ENCODE results near the gene ELMO2. TPM values are rescaled to one million over a fixed set of nuclear protein-coding genes. Genes with fewer than 3 reads are reported as not detected.

Gene ELMO2
- total RNA-seq, 2 donors from 2014 or later: 35.0 to 37.6 TPM

GRCh38 chr20:46396052-46396740 lies 10.2 kb downstream of the ELMO2 start:
- 67 to 75% methylated on average over 7 of the region's 7 CpGs for WGBS, 2 donors
- no peak overlapping the region for H3K4me3 ChIP-seq
- no peaks in the 10 kb centered on the region for H3K9me3 ChIP-seq
- intact Hi-C loops (cut with DNase I): no loop called here
- TF ChIP-seq CTCF (IDR thresholded peaks at IDR 0.05): no peak
- no peak for TF ChIP-seq POLR2A (IDR thresholded peaks at IDR 0.05)
- H3K4me1 ChIP-seq: peaks cover 49% of the 10 kb centered on the region
- H3K36me3 ChIP-seq (replicated peaks in 1 of 2; ENCODE audit: insufficient read depth in 1 of 2, low read depth in 2 of 2): peaks cover 4 to 5% of the 10 kb centered on the region in 2 donors
- no peak overlapping the region for H3K27ac ChIP-seq
- DNase-seq (no peak), ATAC-seq (no peak)
- H3K27me3 ChIP-seq: no peaks in the 10 kb centered on the region

GRCh38 chr20:46394872-46395760 lies 11.3 kb downstream of the ELMO2 start:
- Histone ChIP-seq H3K27ac (no peak overlapping the region), H3K27me3 (no peaks in the 10 kb centered on the region), H3K9me3 (no peaks in the 10 kb centered on the region), H3K4me3 (no peak overlapping the region), H3K36me3 (replicated peaks in 1 of 2; ENCODE audit: insufficient read depth in 1 of 2, low read depth in 2 of 2) (peaks cover 4 to 9% of the 10 kb centered on the region in 2 donors), H3K4me1 (peaks cover 38% of the 10 kb centered on the region)
- TF ChIP-seq CTCF (IDR thresholded peaks at IDR 0.05) (no peak), POLR2A (IDR thresholded peaks at IDR 0.05) (no peak)
- ATAC-seq: no peak
- no peak for DNase-seq
- intact Hi-C loops (cut with DNase I): no loop called here
- 32 to 49% methylated on average over 11 of the region's 11 CpGs for WGBS, 2 donors

DNA sequence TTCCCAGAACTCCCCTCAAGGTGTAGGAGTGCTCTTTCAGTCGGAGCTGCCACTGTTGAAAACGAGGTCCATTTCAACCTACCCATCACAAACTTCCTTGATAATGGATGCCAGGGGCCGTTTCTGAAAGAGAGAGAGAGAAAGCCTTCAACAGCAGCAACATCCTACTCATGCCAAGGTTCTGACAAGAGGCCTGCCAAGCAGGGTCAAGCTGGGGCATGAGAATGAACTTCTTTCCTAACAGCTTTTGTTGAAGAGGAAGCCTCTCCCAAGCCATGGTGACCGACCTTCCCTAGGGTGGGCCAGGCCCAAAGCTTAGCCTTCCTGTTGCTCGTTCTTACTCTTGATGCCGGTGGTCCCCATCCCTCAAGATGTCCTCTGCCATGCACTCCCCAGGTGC lies 12.4 kb downstream of the ELMO2 start:
- TF ChIP-seq POLR2A (IDR thresholded peaks at IDR 0.05) (no peak), CTCF (IDR thresholded peaks at IDR 0.05) (no peak)
- no peaks in the 10 kb centered on the region for H3K27me3 ChIP-seq
- peaks cover 26% of the 10 kb centered on the region for H3K4me1 ChIP-seq
- 54 to 55% methylated on average over 6 of the region's 6 CpGs for WGBS, 2 donors
- no peaks in the 10 kb centered on the region for H3K9me3 ChIP-seq
- peak in 2 of 4 donors; percentile 36 to 38 for DNase-seq
- H3K36me3 ChIP-seq (replicated peaks in 1 of 2; ENCODE audit: insufficient read depth in 1 of 2, low read depth in 2 of 2): peaks cover 6 to 9% of the 10 kb centered on the region in 2 donors
- H3K4me3 ChIP-seq: no peak overlapping the region
- H3K27ac ChIP-seq: no peak overlapping the region
- ATAC-seq: peak; percentile 59
- intact Hi-C loops (cut with DNase I): no loop called here

GRCh38 chr20:46388937-46389336 lies 17.5 kb downstream of the ELMO2 start:
- TF ChIP-seq CTCF (IDR thresholded peaks at IDR 0.05): no peak
- no peak for TF ChIP-seq POLR2A (IDR thresholded peaks at IDR 0.05)
- intact Hi-C loops (cut with DNase I): no loop called here
- 79 to 85% methylated on average over 9 to 10 of the region's 10 CpGs for WGBS, 2 donors
- no peak overlapping the region for H3K4me3 ChIP-seq
- DNase-seq: no peak
- no peaks in the 10 kb centered on the region for H3K27me3 ChIP-seq
- H3K9me3 ChIP-seq: no peaks in the 10 kb centered on the region
- no peak for ATAC-seq
- H3K27ac ChIP-seq: no peak overlapping the region
- H3K4me1 ChIP-seq: peaks cover 4% of the 10 kb centered on the region
- peaks cover 9 to 34% of the 10 kb centered on the region in 2 donors for H3K36me3 ChIP-seq (replicated peaks in 1 of 2; ENCODE audit: insufficient read depth in 1 of 2, low read depth in 2 of 2)
